ENCODE results near the gene NXPE4. TPM values are rescaled to one million over a fixed set of nuclear protein-coding genes. Genes with fewer than 3 reads are reported as not detected.
"Not testable (repeated sequence)": the region's sequence is repeated elsewhere in the genome, so short reads cannot be mapped to it uniquely, and the experiment has no call there.

The NXPE4 gene
- total RNA-seq, 1 donor from 2014 or later: not detected

- intact Hi-C loops (cut with DNase I): no loop called here
- Histone ChIP-seq H3K9me3 (peaks cover 0 to 6% of the 10 kb centered on the region in 2 donors), H3K27me3 (no peaks in the 10 kb centered on the region), H3K4me3 (no peak overlapping the region), H3K36me3 (no peaks in the 10 kb centered on the region), H3K4me1 (no peaks in the 10 kb centered on the region), H3K27ac (no peak overlapping the region)
- no peak for DNase-seq (ENCODE audit: low spot score in 2 of 2)
- TF ChIP-seq CTCF (IDR thresholded peaks at IDR 0.05): no peak
Observed at GRCh38 chr11:114607753-114608459, 12.3 kb upstream of the NXPE4 start.

GRCh38 chr11:114606802-114607075 lies 11.2 kb upstream of the NXPE4 start:
- H3K4me3 ChIP-seq; H3K36me3 ChIP-seq; H3K9me3 ChIP-seq; DNase-seq (ENCODE audit: low spot score in 2 of 2); H3K27me3 ChIP-seq; H3K4me1 ChIP-seq; H3K27ac ChIP-seq; intact Hi-C loops (cut with DNase I): not testable (repeated sequence)

DNA sequence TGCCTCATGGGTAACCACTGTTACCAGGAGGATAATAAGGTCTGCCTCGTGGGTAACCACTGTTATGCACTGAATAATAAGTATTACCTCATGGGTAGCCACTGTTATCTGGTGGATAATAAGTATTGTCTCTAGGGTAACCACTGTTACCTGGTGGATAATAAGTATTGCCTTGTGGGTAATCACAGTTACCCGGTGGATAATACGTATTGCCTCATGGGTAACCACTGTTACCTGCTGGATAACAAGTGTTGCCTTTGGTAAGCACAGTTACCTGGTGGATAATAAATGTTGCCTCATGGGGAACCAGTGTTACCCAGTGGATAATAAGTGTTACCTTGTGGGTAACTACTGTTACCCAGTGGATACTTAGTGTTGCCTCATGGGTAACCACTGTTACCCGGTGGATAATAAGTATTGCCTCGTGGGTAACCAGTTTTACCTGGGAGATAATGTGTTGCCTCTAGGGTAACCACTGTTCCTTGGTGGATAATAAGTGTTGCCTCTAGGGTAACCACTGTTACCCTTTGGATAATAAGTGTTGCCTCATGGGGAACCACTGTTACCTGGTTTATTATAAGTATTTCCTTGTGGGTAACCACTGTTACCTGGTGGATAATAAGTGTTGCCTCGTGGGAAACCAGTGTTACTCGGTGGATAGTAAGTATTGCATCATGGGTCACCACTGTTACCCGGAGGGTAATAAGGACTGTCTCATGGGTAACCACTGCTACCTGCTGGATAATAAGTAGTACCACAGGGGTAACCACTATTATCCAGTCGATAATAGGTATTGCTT lies 10.6 kb upstream of the NXPE4 start:
- intact Hi-C loops (cut with DNase I): no loop called here

GRCh38 chr11:114605370-114605769 lies 9.8 kb upstream of the NXPE4 start:
- Histone ChIP-seq H3K36me3 (no peaks in the 10 kb centered on the region), H3K27ac (no peak overlapping the region), H3K4me3 (no peak overlapping the region), H3K9me3 (peaks cover 0 to 6% of the 10 kb centered on the region in 2 donors), H3K4me1 (no peaks in the 10 kb centered on the region), H3K27me3 (no peaks in the 10 kb centered on the region)
- no peak for TF ChIP-seq CTCF (IDR thresholded peaks at IDR 0.05)
- no peak for DNase-seq (ENCODE audit: low spot score in 2 of 2)
- intact Hi-C loops (cut with DNase I): no loop called here

More for the DNA sequence above, 10.6 kb upstream of the NXPE4 start:
- no peaks in the 10 kb centered on the region for H3K36me3 ChIP-seq
- no peak for TF ChIP-seq CTCF (IDR thresholded peaks at IDR 0.05)
- no peaks in the 10 kb centered on the region for H3K27me3 ChIP-seq
- peaks cover 0 to 6% of the 10 kb centered on the region in 2 donors for H3K9me3 ChIP-seq
- no peaks in the 10 kb centered on the region for H3K4me1 ChIP-seq
- no peak overlapping the region for H3K27ac ChIP-seq
- no peak overlapping the region for H3K4me3 ChIP-seq
- no peak for DNase-seq (ENCODE audit: low spot score in 2 of 2)

- H3K4me1 ChIP-seq: no peaks in the 10 kb centered on the region
- no peaks in the 10 kb centered on the region for H3K27me3 ChIP-seq
- no peaks in the 10 kb centered on the region for H3K36me3 ChIP-seq
- no peak overlapping the region for H3K4me3 ChIP-seq
- peaks cover 0 to 6% of the 10 kb centered on the region in 2 donors for H3K9me3 ChIP-seq
- TF ChIP-seq CTCF (IDR thresholded peaks at IDR 0.05): no peak
- no peak overlapping the region for H3K27ac ChIP-seq
- no peak for DNase-seq (ENCODE audit: low spot score in 2 of 2)
- intact Hi-C loops (cut with DNase I): no loop called here
Observed at GRCh38 chr11:114604886-114605285, 9.3 kb upstream of the NXPE4 start.

- no peak for DNase-seq (ENCODE audit: low spot score in 2 of 2)
Observed at GRCh38 chr11:114604179-114604813, 8.7 kb upstream of the NXPE4 start.

GRCh38 chr11:114603151-114603550 lies 7.6 kb upstream of the NXPE4 start:
- H3K27ac ChIP-seq; intact Hi-C loops (cut with DNase I); H3K36me3 ChIP-seq; DNase-seq (ENCODE audit: low spot score in 2 of 2); H3K27me3 ChIP-seq; H3K4me1 ChIP-seq; H3K4me3 ChIP-seq; H3K9me3 ChIP-seq: not testable (repeated sequence)

More at GRCh38 chr11:114604179-114604813, 8.7 kb upstream of the NXPE4 start:
- H3K4me3 ChIP-seq: no peak overlapping the region
- no peaks in the 10 kb centered on the region for H3K27me3 ChIP-seq
- H3K9me3 ChIP-seq: peaks cover 0 to 6% of the 10 kb centered on the region in 2 donors
- intact Hi-C loops (cut with DNase I): no loop called here
- no peak for TF ChIP-seq CTCF (IDR thresholded peaks at IDR 0.05)
- no peaks in the 10 kb centered on the region for H3K4me1 ChIP-seq
- H3K27ac ChIP-seq: no peak overlapping the region
- no peaks in the 10 kb centered on the region for H3K36me3 ChIP-seq
